Nephron progenitor cell (in vitro differentiated cells): Measurements from ENCODE around the gene BARX2.
A peak's percentile ranks its signal among the peaks of the same experiment; 100 is the strongest.

ENCODE experiments used
- DNase-seq: peaks from one replicate; pipeline ENCODE4 v3.0.0; 2021
- H3K27ac Mint-ChIP-seq: 2 replicates; pipeline ENCODE4 v1.8.0; 2021; ENCODE audit warnings: mild to moderate bottlenecking, moderate library complexity, mixed read lengths
- H3K27me3 Mint-ChIP-seq: 2 replicates; pipeline ENCODE4 v1.8.0; 2021; ENCODE audit warnings: mild to moderate bottlenecking, low read depth, mixed read lengths; ENCODE audit not compliant: poor library complexity
- H3K36me3 Mint-ChIP-seq: 2 replicates; pipeline ENCODE4 v1.8.0; 2021; ENCODE audit warnings: low read depth, mixed read lengths
- H3K4me1 Mint-ChIP-seq: 2 replicates; pipeline ENCODE4 v1.8.0; 2021; ENCODE audit warnings: mixed read lengths
- H3K4me3 Mint-ChIP-seq: 2 replicates; pipeline ENCODE4 v1.8.0; 2021; ENCODE audit warnings: mild to moderate bottlenecking, moderate library complexity, mixed read lengths
- H3K9me3 Mint-ChIP-seq: 2 replicates; pipeline ENCODE4 v1.8.0; 2021; ENCODE audit warnings: mild to moderate bottlenecking, moderate library complexity, mixed read lengths
- TF ChIP-seq, protein P1 (sequence below): fragments of 200-600 bp; sonication (generic); IDR thresholded peaks from 2 replicates; pipeline ENCODE4 v1.5.0; 2021; ENCODE audit warnings: antibody characterized with exemption

Gene BARX2

DNA sequence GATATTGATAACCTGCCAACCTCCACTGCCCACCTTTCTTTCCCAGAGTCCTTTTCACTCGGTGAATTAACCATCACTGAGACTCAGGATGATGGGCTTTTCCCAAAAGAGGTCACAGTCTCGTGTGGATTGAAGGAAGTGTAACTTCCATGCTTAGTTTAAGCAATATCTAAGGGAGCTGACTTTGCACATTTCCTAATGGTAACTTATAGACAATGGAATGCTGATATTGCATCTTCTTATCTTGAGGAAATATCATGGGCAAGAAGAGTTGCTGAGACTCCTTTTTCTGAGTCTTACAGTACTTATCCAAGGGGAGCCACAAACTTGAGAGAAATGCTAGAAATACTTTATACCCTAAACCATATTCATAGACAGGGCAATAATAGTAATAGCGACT lies 8.8 kb downstream of the BARX2 start:
- no peaks in the 10 kb centered on the region for H3K36me3 Mint-ChIP-seq
- no peak for DNase-seq
- H3K4me1 Mint-ChIP-seq, result peaks cover 42% of the 10 kb centered on the region
- no peak overlapping the region for H3K4me3 Mint-ChIP-seq
- peaks cover 24% of the 10 kb centered on the region for H3K27me3 Mint-ChIP-seq
- no peaks in the 10 kb centered on the region for H3K9me3 Mint-ChIP-seq
- no peak overlapping the region for H3K27ac Mint-ChIP-seq
- TF ChIP-seq, protein P1, sequence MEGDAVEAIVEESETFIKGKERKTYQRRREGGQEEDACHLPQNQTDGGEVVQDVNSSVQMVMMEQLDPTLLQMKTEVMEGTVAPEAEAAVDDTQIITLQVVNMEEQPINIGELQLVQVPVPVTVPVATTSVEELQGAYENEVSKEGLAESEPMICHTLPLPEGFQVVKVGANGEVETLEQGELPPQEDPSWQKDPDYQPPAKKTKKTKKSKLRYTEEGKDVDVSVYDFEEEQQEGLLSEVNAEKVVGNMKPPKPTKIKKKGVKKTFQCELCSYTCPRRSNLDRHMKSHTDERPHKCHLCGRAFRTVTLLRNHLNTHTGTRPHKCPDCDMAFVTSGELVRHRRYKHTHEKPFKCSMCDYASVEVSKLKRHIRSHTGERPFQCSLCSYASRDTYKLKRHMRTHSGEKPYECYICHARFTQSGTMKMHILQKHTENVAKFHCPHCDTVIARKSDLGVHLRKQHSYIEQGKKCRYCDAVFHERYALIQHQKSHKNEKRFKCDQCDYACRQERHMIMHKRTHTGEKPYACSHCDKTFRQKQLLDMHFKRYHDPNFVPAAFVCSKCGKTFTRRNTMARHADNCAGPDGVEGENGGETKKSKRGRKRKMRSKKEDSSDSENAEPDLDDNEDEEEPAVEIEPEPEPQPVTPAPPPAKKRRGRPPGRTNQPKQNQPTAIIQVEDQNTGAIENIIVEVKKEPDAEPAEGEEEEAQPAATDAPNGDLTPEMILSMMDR, result no peak

DNA sequence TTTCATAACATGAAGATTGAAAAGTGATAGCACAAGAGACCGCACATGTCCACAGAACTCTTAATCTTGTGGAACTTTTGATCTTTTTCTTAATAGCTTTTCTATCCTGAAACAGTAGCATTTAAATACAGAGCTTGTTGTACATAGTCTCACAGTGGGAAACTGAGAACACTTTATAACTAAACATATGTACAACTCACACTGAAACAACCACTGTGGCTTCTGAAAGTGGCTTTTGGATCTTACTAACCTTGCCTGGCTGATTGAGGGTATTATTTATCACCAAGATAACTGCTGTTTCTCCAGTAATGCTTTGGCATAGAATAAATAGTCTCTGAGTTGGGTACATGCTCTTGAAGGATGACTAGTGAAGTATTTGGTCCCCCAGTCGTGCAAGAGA lies 10.2 kb downstream of the BARX2 start:
- no peak overlapping the region for H3K27ac Mint-ChIP-seq
- no peaks in the 10 kb centered on the region for H3K9me3 Mint-ChIP-seq
- no peak for DNase-seq
- no peaks in the 10 kb centered on the region for H3K36me3 Mint-ChIP-seq
- no peak overlapping the region for H3K4me3 Mint-ChIP-seq
- peaks cover 56% of the 10 kb centered on the region for H3K4me1 Mint-ChIP-seq
- peaks cover 25% of the 10 kb centered on the region for H3K27me3 Mint-ChIP-seq
- TF ChIP-seq, protein P1, result no peak

DNA sequence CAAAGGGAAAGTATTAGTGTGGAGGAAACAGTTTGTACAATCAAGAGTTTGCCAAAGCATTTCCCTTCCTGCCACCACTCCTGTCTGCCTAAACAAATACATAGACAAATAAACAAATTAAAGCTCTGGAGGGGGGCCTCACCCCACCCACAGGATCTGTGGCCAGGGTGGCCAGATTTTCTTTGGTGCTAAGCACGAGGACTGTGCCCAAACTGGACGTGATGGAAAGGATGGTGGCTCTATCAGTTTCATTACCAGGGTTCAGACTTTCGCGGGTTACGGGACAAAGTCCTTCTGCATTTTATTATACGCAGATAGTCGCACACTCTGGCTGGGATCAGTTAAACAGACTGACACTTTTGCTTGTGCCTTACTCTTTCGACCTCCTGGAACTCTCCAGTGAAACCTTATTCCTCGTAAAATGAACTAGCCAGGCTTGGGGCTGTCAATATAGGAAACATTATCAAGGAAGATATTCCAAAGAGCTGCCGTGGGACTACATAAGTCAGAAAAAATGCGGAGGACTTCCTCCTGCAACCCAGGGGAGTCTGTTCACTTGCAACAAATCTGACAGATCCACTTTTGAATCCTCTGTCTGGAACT lies 11.2 kb downstream of the BARX2 start:
- H3K4me3 Mint-ChIP-seq, result peak overlapping the region; percentile 2
- H3K36me3 Mint-ChIP-seq, result no peaks in the 10 kb centered on the region
- TF ChIP-seq, protein P1, result no peak
- H3K4me1 Mint-ChIP-seq, result peaks cover 61% of the 10 kb centered on the region
- no peaks in the 10 kb centered on the region for H3K9me3 Mint-ChIP-seq
- no peak for DNase-seq
- peak overlapping the region; percentile 57 for H3K27ac Mint-ChIP-seq
- H3K27me3 Mint-ChIP-seq, result peaks cover 17% of the 10 kb centered on the region

DNA sequence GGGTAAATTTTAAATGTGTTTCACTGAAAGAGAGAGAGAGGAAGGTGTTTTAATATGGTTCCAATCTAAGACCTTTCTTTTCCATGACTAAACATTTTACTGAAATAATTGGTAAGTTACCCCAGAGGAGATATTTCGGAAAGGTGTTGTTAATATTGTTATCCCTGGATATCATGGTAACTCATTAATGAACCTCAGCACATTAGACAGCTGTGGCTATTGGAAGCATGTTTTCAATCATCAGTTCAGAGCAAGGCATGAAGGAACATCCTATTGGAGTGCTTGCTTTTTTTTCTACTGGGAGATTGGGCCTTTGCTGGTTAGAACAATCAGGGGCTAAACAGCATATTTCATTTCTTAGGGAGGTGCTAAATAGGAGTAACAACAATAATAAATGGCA lies 11.8 kb downstream of the BARX2 start:
- H3K27me3 Mint-ChIP-seq, result peaks cover 12% of the 10 kb centered on the region
- no peak for DNase-seq
- H3K4me1 Mint-ChIP-seq, result peaks cover 65% of the 10 kb centered on the region
- no peaks in the 10 kb centered on the region for H3K9me3 Mint-ChIP-seq
- TF ChIP-seq, protein P1, result no peak
- H3K27ac Mint-ChIP-seq, result peak overlapping the region; percentile 57
- no peaks in the 10 kb centered on the region for H3K36me3 Mint-ChIP-seq
- peak overlapping the region; percentile 2 for H3K4me3 Mint-ChIP-seq

DNA sequence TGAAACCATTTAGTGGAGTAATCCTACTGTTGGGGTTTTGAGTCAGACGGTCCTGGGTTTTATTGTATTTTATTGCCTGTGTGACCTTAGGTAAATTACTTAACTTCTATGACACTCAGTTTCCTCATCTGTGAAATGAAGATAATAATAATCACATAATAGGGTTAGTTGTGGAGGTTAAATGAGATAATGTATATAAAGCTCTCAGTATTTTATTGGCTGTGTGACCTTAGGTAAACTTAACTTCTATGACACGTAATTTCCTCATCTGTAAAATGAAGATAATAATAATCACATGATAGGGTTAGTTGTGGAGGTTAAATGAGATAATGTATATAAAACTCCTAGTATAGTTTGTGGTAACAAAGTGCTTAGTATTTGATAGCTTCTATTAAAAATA lies 13.2 kb downstream of the BARX2 start:
- Mint-ChIP-seq H3K4me3 (no peak overlapping the region), H3K27me3 (peaks cover 12% of the 10 kb centered on the region), H3K9me3 (no peaks in the 10 kb centered on the region), H3K4me1 (peaks cover 55% of the 10 kb centered on the region), H3K27ac (no peak overlapping the region), H3K36me3 (no peaks in the 10 kb centered on the region)
- TF ChIP-seq, protein P1, result no peak
- DNase-seq, result no peak

DNA sequence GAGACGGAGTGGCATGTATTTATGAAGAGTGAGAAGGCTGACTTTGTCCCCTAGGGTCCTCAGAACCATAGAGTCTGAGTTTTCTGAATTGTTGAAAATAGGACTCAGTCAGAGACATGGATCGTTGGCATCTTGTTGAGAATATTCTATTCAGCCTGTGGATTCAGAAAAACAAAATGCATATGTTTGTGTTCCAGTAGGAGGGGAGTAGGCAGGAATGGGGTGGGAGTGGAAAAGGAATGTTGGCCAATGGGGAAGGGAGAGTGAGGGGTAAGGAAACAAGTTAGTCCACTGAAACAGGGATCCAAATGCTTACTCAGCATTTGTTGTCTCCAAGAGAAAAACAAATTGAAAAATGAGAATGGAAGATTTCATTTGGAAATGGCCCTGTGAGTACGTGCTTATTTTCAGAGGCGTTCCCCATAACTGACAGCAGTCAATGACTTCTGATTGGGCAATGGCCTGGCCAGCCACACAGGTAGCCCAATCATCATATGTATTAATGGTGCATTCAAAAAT lies 14.7 kb downstream of the BARX2 start:
- Mint-ChIP-seq H3K4me3 (no peak overlapping the region), H3K36me3 (no peaks in the 10 kb centered on the region), H3K27me3 (peaks cover 7% of the 10 kb centered on the region), H3K9me3 (no peaks in the 10 kb centered on the region), H3K4me1 (peaks cover 65% of the 10 kb centered on the region), H3K27ac (no peak overlapping the region)
- TF ChIP-seq, protein P1, result no peak
- no peak for DNase-seq
